ENCODE data around the gene ZNF892. TPM values are rescaled to one million over a fixed set of nuclear protein-coding genes. Genes with fewer than 3 reads are reported as not detected.
"Not testable (repeated sequence)": the region's sequence is repeated elsewhere in the genome, so short reads cannot be mapped to it uniquely, and the experiment has no call there.

The ZNF892 gene
- polyA plus RNA-seq, 3 donors: 0.34 to 0.75 (median 0.45) TPM

DNA sequence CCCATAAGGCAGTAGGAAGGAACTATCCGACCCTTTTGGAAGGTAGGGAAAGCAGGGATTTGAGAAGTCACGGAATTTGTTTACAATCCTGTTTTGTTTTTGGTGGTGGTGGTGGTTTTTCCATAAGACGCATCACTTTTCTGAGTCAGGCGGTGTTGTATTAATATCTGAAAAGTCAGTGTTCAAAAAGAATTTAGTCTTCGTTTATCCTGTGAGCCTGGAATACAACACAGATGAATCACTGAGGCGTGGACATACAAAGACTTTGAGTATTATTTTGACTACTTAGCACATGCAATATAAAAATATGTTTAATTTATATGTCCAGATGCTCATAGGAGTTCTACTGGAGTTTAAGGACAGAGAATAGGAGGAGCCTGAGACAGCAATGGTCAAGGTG lies 785 bp downstream of the ZNF892 start:
- 67 to 69% (median 67%) methylated on average over 6 of the region's 6 CpGs for WGBS, 3 donors
- H3K27ac ChIP-seq (ENCODE audit: low read depth, low read length): no peak overlapping the region

DNA sequence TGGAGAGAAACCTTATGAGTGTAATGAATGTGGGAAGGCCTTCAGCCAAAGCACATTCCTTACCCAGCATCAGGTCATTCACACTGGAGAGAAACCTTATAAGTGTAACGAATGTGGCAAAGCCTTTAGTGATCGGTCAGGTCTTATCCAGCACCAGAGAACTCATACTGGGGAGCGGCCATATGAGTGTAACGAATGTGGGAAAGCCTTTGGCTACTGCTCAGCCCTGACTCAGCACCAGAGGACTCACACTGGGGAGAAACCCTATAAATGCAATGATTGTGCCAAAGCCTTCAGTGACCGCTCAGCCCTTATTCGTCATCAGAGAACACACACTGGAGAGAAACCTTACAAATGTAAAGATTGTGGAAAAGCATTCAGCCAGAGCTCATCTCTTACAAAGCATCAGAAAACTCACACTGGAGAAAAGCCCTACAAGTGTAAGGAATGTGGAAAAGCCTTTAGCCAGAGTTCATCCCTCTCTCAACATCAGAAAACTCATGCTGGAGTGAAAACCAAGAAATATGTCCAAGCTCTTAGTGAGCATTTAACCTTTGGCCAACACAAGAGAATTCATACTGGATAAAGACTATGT lies 7.8 kb downstream of the ZNF892 start:
- H3K27ac ChIP-seq (ENCODE audit: low read depth, low read length): no peak overlapping the region
- 97 to 99% (median 98%) methylated on average over 6 of the region's 6 CpGs for WGBS, 3 donors

DNA sequence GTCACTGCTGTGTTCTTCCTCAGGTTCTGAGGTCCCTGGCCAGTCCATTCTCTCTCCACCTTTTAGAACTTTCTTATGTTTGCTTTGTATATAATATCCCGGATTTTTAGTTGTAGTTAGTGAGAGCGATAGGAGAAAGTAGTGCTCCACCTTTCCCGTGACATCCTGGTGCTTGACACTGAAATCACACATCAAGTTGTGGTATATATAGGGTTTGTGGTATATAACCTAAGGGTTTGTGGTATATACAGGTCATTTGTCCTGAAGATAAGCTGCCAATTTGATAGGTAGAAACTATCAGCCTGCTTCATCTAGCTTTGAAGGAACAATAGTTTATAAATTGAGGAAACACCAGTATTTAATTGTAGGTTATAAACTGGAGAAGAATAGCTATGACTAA lies 13.1 kb downstream of the ZNF892 start:
- WGBS, 3 donors: 93 to 99% (median 97%) methylated on average over 3 of the region's 3 CpGs
- no peak overlapping the region for H3K27ac ChIP-seq (ENCODE audit: low read depth, low read length)

DNA sequence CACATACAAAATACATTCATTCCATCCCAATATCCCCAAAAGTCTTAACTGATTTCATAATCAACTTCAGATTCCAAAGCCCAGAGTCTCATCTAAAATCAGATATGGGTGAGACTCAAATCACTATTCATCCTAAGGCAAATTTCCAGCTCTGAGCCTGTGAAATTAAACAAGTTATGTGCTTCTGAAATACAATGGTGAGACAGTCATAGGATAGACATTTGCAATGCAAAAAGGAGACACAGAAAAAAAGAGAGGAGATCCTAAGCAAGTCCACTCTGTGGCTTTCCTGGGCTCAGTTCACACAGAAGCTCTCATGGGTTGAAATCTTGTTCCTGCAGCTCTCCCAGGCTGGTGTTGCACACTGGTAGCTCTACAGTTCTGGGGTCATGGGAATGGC lies 18.3 kb downstream of the ZNF892 start:
- H3K27ac ChIP-seq (ENCODE audit: low read depth, low read length): no peak overlapping the region

DNA sequence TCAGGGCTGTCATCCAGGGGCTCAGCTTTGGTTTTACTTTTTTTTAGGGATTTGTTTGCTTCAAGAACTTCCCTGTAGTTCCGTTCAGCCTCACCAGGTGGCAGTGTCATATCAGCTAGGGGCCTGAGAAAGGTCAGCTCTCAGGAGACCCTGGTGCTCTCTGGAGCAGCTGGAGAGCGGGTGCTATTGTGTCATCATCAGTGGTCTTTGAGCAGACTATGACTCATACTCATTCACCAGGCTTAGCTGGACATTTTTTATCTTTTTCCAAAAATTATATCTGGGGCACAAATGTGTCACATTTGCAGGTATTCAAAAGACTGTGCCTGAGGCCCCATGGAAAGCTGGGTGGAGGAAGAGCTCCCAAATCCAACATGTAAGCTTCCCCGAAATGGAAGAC lies 24.4 kb downstream of the ZNF892 start:
- H3K27ac ChIP-seq (ENCODE audit: low read depth, low read length): no peak overlapping the region
- WGBS, 3 donors: 39 to 55% (median 51%) methylated on average over 3 of the region's 3 CpGs

DNA sequence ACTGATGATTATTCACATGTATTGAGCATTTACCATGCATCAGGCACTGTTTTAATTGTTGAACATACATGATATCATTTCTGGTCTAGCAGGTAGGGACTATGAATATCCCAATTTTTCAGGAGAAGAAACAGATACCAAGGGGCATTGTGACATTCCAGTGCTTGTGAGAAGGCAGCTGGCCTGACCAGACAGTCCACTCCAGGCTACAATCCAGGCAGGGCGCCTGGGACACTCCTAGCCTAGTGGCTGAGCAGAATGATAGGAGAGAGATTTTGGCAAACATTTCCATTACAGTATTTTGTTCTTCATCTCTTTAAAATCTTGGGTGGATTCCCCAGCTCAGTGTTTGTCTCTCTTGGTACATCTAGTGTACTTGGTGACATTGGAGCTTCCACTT lies 24.9 kb downstream of the ZNF892 start:
- no peak overlapping the region for H3K27ac ChIP-seq (ENCODE audit: low read depth, low read length)
- 63 to 95% (median 90%) methylated on average over 1 of the region's 1 CpG for WGBS, 3 donors

DNA sequence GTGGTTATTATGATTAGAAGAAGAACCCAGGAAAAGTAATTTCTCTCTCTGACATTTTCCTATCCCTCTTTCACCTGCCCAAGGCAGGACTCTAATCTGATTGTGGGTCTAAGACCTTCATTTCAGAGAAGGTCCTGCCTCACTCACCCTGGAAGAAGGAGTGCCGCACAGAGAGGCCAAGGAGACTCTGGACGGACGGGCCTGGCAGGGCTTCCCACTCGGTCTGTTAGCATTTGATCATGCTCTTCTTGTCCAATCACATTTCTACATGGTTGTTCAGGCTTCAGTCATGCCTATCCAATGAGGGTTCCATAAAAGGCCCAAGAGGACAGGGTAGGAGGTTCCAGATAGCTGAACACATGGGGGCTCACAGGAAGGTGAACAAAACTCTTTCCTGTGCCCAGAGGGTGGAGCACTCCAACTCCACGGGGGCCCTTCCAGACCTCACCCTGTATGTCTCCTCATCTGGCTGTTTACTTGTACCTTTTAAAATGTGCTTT lies 27.0 kb downstream of the ZNF892 start:
- WGBS, 3 donors: 88 to 92% (median 91%) methylated on average over 5 of the region's 5 CpGs
- no peak overlapping the region for H3K27ac ChIP-seq (ENCODE audit: low read depth, low read length)

DNA sequence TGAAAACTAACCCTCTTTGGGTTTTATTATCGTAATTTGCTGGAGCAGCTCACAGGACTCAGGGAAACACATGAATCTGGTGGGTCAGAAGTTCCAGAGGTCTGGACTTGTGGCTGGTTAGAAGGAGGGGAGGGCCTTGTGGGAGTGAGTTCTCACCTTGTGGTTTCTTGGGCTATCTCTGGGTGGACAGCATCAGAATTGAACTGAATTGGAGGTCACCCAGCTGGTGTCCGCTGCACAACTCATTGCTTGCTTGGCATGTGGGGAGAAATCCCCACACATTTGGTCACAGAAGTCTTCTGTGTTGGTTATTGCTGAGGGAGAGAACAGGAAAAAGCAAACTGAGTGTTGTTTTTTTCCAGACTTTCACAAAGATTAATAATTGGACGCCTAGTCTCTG lies 27.5 kb downstream of the ZNF892 start:
- no peak overlapping the region for H3K27ac ChIP-seq (ENCODE audit: low read depth, low read length)
- 95% methylated on average over 3 of the region's 3 CpGs for WGBS, 3 donors

DNA sequence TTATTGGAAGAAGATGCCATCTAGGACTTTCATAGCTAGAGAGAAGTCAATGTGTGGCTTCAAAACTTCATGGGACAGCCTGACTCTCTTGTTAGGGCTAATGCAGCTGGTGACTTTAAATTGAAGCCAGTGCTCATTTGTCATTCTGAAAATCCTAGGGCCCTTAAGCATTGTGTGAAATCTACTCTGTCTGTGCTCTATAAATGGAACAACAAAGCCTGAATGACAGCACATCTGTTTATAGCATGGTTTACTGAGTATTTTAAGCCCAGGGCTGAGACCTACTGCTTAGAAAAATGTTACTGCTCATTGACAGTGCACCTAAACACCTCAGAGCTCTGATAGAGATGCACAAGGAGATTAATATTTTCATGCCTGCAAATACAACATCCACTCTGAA lies 30.8 kb downstream of the ZNF892 start:
- H3K27ac ChIP-seq (ENCODE audit: low read depth, low read length): no peak overlapping the region

DNA sequence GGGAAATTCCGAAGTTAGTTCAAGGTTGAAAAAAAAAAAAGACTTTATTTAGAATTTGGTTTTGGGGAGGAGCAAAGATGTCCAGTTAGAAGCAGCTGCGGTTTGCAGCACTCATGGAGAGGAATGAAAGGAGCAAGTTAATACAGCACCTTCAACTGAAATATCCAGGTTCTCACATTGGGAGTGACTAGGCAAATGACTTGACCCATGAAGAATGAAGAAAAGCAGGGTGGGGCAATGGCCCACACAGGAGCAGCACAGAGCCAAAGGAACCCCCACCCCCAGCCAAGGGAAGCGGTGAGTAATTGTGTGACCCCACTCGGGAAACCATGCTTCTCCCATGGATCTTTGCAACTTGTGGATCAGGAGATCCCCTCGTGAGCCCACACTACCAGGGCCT lies 32.8 kb downstream of the ZNF892 start:
- 93 to 96% (median 94%) methylated on average over 5 of the region's 5 CpGs for WGBS, 3 donors
- no peak overlapping the region for H3K27ac ChIP-seq (ENCODE audit: low read depth, low read length)

DNA sequence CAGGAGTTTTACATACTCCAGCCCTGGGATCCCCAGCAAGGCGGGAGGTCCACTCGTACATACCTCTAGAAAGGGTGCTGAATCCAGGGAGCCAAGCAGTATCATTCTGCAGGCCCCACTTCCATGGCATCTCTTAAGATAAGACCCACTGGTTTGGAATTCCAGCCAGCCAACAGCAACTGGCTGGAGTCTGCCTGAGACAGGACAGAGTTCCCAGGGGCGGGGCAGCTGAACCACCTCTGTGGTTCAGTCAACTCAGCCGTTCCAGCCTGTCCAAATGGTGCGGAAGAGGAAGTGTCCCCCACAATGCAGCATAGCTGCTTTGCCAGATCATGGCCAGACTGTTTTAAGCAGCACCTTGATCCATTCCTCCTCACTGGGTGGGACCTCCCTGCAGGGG lies 33.2 kb downstream of the ZNF892 start:
- 93 to 98% (median 96%) methylated on average over 5 of the region's 5 CpGs for WGBS, 3 donors
- no peak overlapping the region for H3K27ac ChIP-seq (ENCODE audit: low read depth, low read length)

DNA sequence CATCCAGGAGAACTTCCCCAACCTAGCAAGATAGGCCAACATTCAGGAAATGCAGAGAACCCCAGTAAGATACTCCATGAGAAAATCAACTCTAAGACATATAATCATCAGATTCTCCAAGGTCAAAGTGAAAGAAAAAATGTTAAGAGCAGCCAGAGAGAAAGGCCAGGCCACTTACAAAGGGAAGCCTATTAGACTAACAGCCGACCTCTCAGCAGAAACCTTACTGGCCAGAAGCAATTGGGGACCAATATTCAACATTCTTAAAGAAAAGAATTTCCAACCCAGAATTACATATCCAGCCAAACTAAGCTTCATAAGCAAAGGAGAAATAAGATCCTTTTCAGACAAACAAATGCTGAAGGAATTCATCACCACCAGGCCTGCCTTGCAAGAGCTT lies 34.8 kb downstream of the ZNF892 start:
- not testable (repeated sequence) for H3K27ac ChIP-seq (ENCODE audit: low read depth, low read length)
- 91 to 96% (median 93%) methylated on average over 1 of the region's 1 CpG for whole genome bisulfite sequencing, 3 donors

Other genes starting within 250 kb of the ZNF892 start
- 1 to 10 TPM; 1.8 to 7.4 (median 3.8) TPM for gene MAL, start 181.8 kb upstream of the ZNF892 start, polyA plus RNA-seq
- gene MRPS5, start 85.7 kb upstream of the ZNF892 start, polyA plus RNA-seq: 10 to 100 TPM; 36.9 to 54.3 (median 48.4) TPM
- gene ZNF514, start 47.7 kb upstream of the ZNF892 start, polyA plus RNA-seq: 1 to 10 TPM; 5.3 to 7.1 (median 6.8) TPM
- gene ZNF2, start 41.7 kb upstream of the ZNF892 start, polyA plus RNA-seq: 1 to 10 TPM in 2 of 3 donors, under 1 TPM in 1; 0.79 to 1.5 (median 1.3) TPM
- gene PROM2, start 66.9 kb downstream of the ZNF892 start, polyA plus RNA-seq: 1 to 10 TPM; 2.0 to 6.1 (median 3.0) TPM
- gene KCNIP3, start 89.8 kb downstream of the ZNF892 start, polyA plus RNA-seq: 10 to 100 TPM in 1 of 3 donors, 1 to 10 TPM in 2; 2.4 to 14.1 (median 5.1) TPM
- 10 to 100 TPM; 20.8 to 34.6 (median 26.7) TPM for gene FAHD2A, start 195.2 kb downstream of the ZNF892 start, polyA plus RNA-seq

Data from adipose tissue (tissue), 3 donors.